A172 (cell line): ENCODE measurements around the gene CAMK1G. TPM values are rescaled to one million over a fixed set of nuclear protein-coding genes. Genes with fewer than 3 reads are reported as not detected.

ENCODE experiments used
- DNase-seq: peaks from one replicate; pipeline ENCODE4 v3.0.0-alpha.2; 2015; ENCODE audit warnings: low spot score
- total RNA-seq: library from RNA; depleted of rRNA; stranded (reverse); fragments of >200 nt; shearing (Covaris generic); gene quantifications from 2 replicates; pipeline ENCODE4 v1.2.3, GENCODE V29; 2014; rRNA removed

The CAMK1G gene
- not detected in 2 replicates for total RNA-seq

GRCh38 chr1:209583408-209583807 lies at the start of gene CAMK1G:
Gene CAMK1G (plus strand): TSS chr1:209583714. CDS start chr1:209594984, 11,270 bp downstream.
- peak; percentile 55 for DNase-seq

GRCh38 chr1:209534496-209535250 lies 48.8 kb upstream of the CAMK1G start:
- no peak for DNase-seq

GRCh38 chr1:209536843-209537242 lies 46.7 kb upstream of the CAMK1G start:
- DNase-seq: no peak

- DNase-seq: no peak
Observed at GRCh38 chr1:209537336-209538114, 46.0 kb upstream of the CAMK1G start.

- no peak for DNase-seq
Observed at GRCh38 chr1:209539576-209539975, 43.9 kb upstream of the CAMK1G start.

GRCh38 chr1:209542585-209542984 lies 40.9 kb upstream of the CAMK1G start:
- peak; percentile 67 for DNase-seq

- DNase-seq: no peak
Observed at GRCh38 chr1:209544098-209544497, 39.4 kb upstream of the CAMK1G start.

GRCh38 chr1:209545423-209545822 lies 38.1 kb upstream of the CAMK1G start:
- no peak for DNase-seq

- no peak for DNase-seq
Observed at GRCh38 chr1:209546390-209547085, 37.0 kb upstream of the CAMK1G start.

GRCh38 chr1:209547626-209548025 lies 35.9 kb upstream of the CAMK1G start:
- no peak for DNase-seq

GRCh38 chr1:209549443-209550205 lies 33.9 kb upstream of the CAMK1G start:
- no peak for DNase-seq

GRCh38 chr1:209550519-209550918 lies 33.0 kb upstream of the CAMK1G start:
- DNase-seq: no peak

GRCh38 chr1:209552406-209553264 lies 30.9 kb upstream of the CAMK1G start:
- DNase-seq: no peak

- no peak for DNase-seq
Observed at GRCh38 chr1:209554761-209555611, 28.5 kb upstream of the CAMK1G start.

- DNase-seq: no peak
Observed at GRCh38 chr1:209556162-209556690, 27.3 kb upstream of the CAMK1G start.

GRCh38 chr1:209557221-209557620 lies 26.3 kb upstream of the CAMK1G start:
- DNase-seq: no peak

- no peak for DNase-seq
Observed at GRCh38 chr1:209560529-209560928, 23.0 kb upstream of the CAMK1G start.

- DNase-seq: no peak
Observed at GRCh38 chr1:209560952-209561351, 22.6 kb upstream of the CAMK1G start.

- no peak for DNase-seq
Observed at GRCh38 chr1:209561532-209561931, 22.0 kb upstream of the CAMK1G start.
